Measurements from ENCODE around the gene NUDT15.
"Not testable (repeated sequence)": the region's sequence is repeated elsewhere in the genome, so short reads cannot be mapped to it uniquely, and the experiment has no call there.

The NUDT15 gene

DNA sequence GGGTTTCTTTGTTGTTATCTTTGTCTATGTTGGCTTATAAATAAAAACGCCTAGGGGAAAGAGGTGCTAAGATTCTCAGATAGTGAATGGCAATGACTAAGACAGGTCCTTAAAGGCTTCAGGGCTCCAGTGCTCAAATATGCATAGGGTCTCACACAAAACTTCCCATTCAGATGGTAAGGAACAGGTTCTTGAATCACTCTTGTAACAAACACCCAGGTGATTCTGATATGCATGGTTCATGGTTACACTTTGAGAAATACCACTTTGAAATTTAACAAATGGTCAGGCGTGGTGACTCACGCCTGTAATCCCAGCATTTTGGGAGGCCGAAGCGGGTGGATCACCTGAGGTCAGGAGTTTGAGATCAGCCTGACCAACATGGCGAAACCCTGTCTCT lies 17.1 kb downstream of the NUDT15 start:
- TF ChIP-seq EZH2 (IDR thresholded peaks at IDR 0.05; ENCODE audit: borderline replicate concordance, low read length) = no peak
- Histone ChIP-seq H3K9ac (ENCODE audit: low read length) (no peak overlapping the region), H3K4me3 (ENCODE audit: low read depth, low read length, poor library complexity, severe bottlenecking) (no peak overlapping the region), H3K9me3 (ENCODE audit: low read length) (no peaks in the 10 kb centered on the region), H3K27ac (ENCODE audit: low read depth, low read length, poor library complexity, severe bottlenecking) (no peak overlapping the region), H2AFZ (ENCODE audit: low read length) (no peak overlapping the region), H3K4me1 (ENCODE audit: insufficient read depth, low read length, severe bottlenecking) (no peaks in the 10 kb centered on the region), H3K9me2 (ENCODE audit: low read depth, low read length) (no peaks in the 10 kb centered on the region), H3K4me2 (ENCODE audit: low read length) (no peak overlapping the region), H3K27me3 (ENCODE audit: insufficient read depth, low read length) (no peaks in the 10 kb centered on the region), H3F3A (ENCODE audit: insufficient read depth, low read length) (no peaks in the 10 kb centered on the region), H3K36me3 (ENCODE audit: insufficient read depth, low read length) (peaks cover 36% of the 10 kb centered on the region), H4K20me1 (ENCODE audit: insufficient read depth, low read length) (no peaks in the 10 kb centered on the region), H3K79me2 (ENCODE audit: insufficient read depth, low read length) (no peaks in the 10 kb centered on the region)

DNA sequence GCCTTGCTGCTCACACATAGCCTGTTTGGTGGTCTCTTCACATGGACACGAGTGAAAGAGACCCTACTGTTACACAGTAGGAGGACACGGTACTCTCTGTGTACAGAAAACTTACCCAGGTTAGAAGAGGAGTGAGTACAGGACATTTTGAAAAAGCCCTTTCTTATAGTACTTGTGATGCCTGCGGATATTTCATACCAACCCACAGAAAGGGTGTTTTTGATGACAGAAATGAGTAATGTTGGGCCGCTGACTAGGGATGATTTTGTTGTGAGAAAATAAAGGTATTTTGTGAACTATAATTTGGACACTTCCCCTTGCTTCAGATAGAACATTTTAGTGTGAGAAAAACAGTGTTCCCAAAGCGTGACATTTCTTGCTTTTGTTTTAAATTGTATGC lies 18.2 kb downstream of the NUDT15 start:
- peaks cover 32% of the 10 kb centered on the region for H3K36me3 ChIP-seq (ENCODE audit: insufficient read depth, low read length)
- H3K4me1 ChIP-seq (ENCODE audit: insufficient read depth, low read length, severe bottlenecking) = no peaks in the 10 kb centered on the region

DNA sequence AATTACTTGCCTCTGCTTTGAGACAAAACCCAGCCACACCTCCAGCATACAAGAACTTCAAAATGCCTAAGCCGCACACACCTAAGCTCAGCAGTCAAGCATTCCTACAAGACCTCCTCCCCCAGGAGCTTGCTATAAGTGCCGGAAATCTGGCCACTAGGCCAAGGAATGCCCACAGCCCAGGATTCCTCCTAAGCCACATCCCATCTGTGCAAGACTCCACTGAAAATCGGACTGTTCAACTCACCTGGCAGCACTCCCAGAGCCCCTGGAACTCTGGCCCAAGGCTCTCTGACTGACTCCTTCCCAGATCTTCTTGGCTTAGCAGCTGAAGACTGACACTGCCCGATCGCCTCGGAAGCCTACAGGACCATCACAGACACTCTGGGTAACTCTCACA lies 21.0 kb downstream of the NUDT15 start:
- H3K4me3 ChIP-seq (ENCODE audit: low read depth, low read length, poor library complexity, severe bottlenecking) = not testable (repeated sequence)

More for the DNA sequence above, 18.2 kb downstream of the NUDT15 start:
- Histone ChIP-seq H3K27ac (ENCODE audit: low read depth, low read length, poor library complexity, severe bottlenecking) (no peak overlapping the region), H3K9me3 (ENCODE audit: low read length) (no peaks in the 10 kb centered on the region), H3K4me3 (ENCODE audit: low read depth, low read length, poor library complexity, severe bottlenecking) (no peak overlapping the region), H2AFZ (ENCODE audit: low read length) (no peak overlapping the region), H3F3A (ENCODE audit: insufficient read depth, low read length) (no peaks in the 10 kb centered on the region), H3K4me2 (ENCODE audit: low read length) (no peak overlapping the region), H3K9ac (ENCODE audit: low read length) (no peak overlapping the region), H3K79me2 (ENCODE audit: insufficient read depth, low read length) (no peaks in the 10 kb centered on the region), H4K20me1 (ENCODE audit: insufficient read depth, low read length) (no peaks in the 10 kb centered on the region), H3K9me2 (ENCODE audit: low read depth, low read length) (no peaks in the 10 kb centered on the region), H3K27me3 (ENCODE audit: insufficient read depth, low read length) (no peaks in the 10 kb centered on the region)
- TF ChIP-seq, protein P1, sequence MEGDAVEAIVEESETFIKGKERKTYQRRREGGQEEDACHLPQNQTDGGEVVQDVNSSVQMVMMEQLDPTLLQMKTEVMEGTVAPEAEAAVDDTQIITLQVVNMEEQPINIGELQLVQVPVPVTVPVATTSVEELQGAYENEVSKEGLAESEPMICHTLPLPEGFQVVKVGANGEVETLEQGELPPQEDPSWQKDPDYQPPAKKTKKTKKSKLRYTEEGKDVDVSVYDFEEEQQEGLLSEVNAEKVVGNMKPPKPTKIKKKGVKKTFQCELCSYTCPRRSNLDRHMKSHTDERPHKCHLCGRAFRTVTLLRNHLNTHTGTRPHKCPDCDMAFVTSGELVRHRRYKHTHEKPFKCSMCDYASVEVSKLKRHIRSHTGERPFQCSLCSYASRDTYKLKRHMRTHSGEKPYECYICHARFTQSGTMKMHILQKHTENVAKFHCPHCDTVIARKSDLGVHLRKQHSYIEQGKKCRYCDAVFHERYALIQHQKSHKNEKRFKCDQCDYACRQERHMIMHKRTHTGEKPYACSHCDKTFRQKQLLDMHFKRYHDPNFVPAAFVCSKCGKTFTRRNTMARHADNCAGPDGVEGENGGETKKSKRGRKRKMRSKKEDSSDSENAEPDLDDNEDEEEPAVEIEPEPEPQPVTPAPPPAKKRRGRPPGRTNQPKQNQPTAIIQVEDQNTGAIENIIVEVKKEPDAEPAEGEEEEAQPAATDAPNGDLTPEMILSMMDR (IDR thresholded peaks at IDR 0.05; ENCODE audit: low read length) = no peak
- no peak for TF ChIP-seq EZH2 (IDR thresholded peaks at IDR 0.05; ENCODE audit: borderline replicate concordance, low read length)

DNA sequence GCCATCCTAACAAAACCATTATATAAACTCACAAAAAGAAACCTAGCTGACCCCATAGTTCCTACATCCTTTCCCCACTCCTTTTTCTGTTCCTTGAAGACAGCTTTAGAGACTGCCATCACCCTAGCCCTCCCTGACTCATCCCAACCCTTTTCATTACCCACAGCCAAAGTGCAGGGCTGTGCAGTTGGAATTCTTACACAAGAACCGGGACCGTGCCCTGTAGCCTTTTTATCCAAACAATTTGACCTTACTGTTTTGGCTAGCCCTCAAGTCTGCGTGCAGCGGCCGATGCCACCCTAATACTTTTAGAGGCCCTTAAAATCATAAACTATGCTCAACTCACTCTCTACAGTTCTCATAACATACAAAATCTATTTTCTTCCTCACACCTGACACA lies 22.4 kb downstream of the NUDT15 start:
- not testable (repeated sequence) for H4K20me1 ChIP-seq (ENCODE audit: insufficient read depth, low read length); H3K4me2 ChIP-seq (ENCODE audit: low read length); H3K27me3 ChIP-seq (ENCODE audit: insufficient read depth, low read length); H3F3A ChIP-seq (ENCODE audit: insufficient read depth, low read length); H3K4me3 ChIP-seq (ENCODE audit: low read depth, low read length, poor library complexity, severe bottlenecking); H3K4me1 ChIP-seq (ENCODE audit: insufficient read depth, low read length, severe bottlenecking); H3K36me3 ChIP-seq (ENCODE audit: insufficient read depth, low read length); H3K9ac ChIP-seq (ENCODE audit: low read length); H3K79me2 ChIP-seq (ENCODE audit: insufficient read depth, low read length); H3K9me2 ChIP-seq (ENCODE audit: low read depth, low read length); H2AFZ ChIP-seq (ENCODE audit: low read length); H3K27ac ChIP-seq (ENCODE audit: low read depth, low read length, poor library complexity, severe bottlenecking); H3K9me3 ChIP-seq (ENCODE audit: low read length)

More for the DNA sequence above, 21.0 kb downstream of the NUDT15 start:
- H3K27me3 ChIP-seq (ENCODE audit: insufficient read depth, low read length); H3K79me2 ChIP-seq (ENCODE audit: insufficient read depth, low read length); H3K9ac ChIP-seq (ENCODE audit: low read length); H3K4me2 ChIP-seq (ENCODE audit: low read length); H3K9me3 ChIP-seq (ENCODE audit: low read length); H2AFZ ChIP-seq (ENCODE audit: low read length); H3K27ac ChIP-seq (ENCODE audit: low read depth, low read length, poor library complexity, severe bottlenecking); H3K4me1 ChIP-seq (ENCODE audit: insufficient read depth, low read length, severe bottlenecking); H3F3A ChIP-seq (ENCODE audit: insufficient read depth, low read length); H4K20me1 ChIP-seq (ENCODE audit: insufficient read depth, low read length); H3K9me2 ChIP-seq (ENCODE audit: low read depth, low read length): not testable (repeated sequence)
- H3K36me3 ChIP-seq (ENCODE audit: insufficient read depth, low read length) = peaks cover 13% of the 10 kb centered on the region; the same call in 1 of the 2 replicates
